Neural cell (in vitro differentiated cells): ENCODE results near the gene CDH4. TPM values are rescaled to one million over a fixed set of nuclear protein-coding genes. Genes with fewer than 3 reads are reported as not detected.

Experiments used
- H2AFZ ChIP-seq: fragments of 200-600, 300-800 bp; sonication (generic), shearing (Covaris generic); 2 replicates; pipeline ENCODE4 v1.6.0; 2014; ENCODE audit warnings: low read depth, mild to moderate bottlenecking, antibody characterized with exemption, low read length, moderate library complexity
- H3F3A ChIP-seq: fragments of 200-600 bp; shearing (Covaris generic); 2 replicates; pipeline ENCODE4 v1.6.1; 2016; ENCODE audit warnings: mild to moderate bottlenecking, moderate library complexity, mixed read lengths, antibody characterized with exemption, low read length; ENCODE audit not compliant: insufficient read depth, poor library complexity, severe bottlenecking
- H3K27ac ChIP-seq: fragments of 200-600, 300-800 bp; sonication (generic), shearing (Covaris generic); 2 replicates; pipeline ENCODE4 v1.5.1; 2014; ENCODE audit warnings: mild to moderate bottlenecking, low read length, moderate library complexity
- H3K27me3 ChIP-seq: fragments of 300-800, 200-600 bp; sonication (generic), shearing (Covaris generic); 2 replicates; pipeline ENCODE4 v1.6.0; 2014; ENCODE audit warnings: mild to moderate bottlenecking, low read depth, low read length, moderate library complexity; ENCODE audit not compliant: insufficient read depth
- H3K36me3 ChIP-seq: fragments of 300-800, 200-600 bp; sonication (generic), shearing (Covaris generic); 2 replicates; pipeline ENCODE4 v1.5.1; 2014; ENCODE audit warnings: mild to moderate bottlenecking, antibody characterized with exemption, low read length, moderate library complexity; ENCODE audit not compliant: insufficient read depth
- H3K4me2 ChIP-seq: fragments of 300-800, 200-600 bp; sonication (generic), shearing (Covaris generic); 2 replicates; pipeline ENCODE4 v1.6.0; 2014; ENCODE audit warnings: mild to moderate bottlenecking, low read length
- H3K4me3 ChIP-seq: fragments of 300-800, 200-600 bp; sonication (generic), shearing (Covaris generic); 2 replicates; pipeline ENCODE4 v1.5.1; 2014; ENCODE audit warnings: mild to moderate bottlenecking, low read length, moderate library complexity
- H3K79me2 ChIP-seq: fragments of 200-600 bp; shearing (Covaris generic); replicated peaks from 2 replicates; pipeline ENCODE4 v1.6.0; 2014; ENCODE audit warnings: mild to moderate bottlenecking, low read length, moderate library complexity; ENCODE audit not compliant: insufficient read depth
- H3K9ac ChIP-seq: fragments of 300-800, 200-600 bp; sonication (generic), shearing (Covaris generic); 2 replicates; pipeline ENCODE4 v1.6.1; 2016; ENCODE audit warnings: mild to moderate bottlenecking, low read length, mixed read lengths
- H3K9me2 ChIP-seq: fragments of 200-600 bp; shearing (Covaris generic); 2 replicates; pipeline ENCODE4 v1.6.1; 2016; ENCODE audit warnings: mild to moderate bottlenecking, low read length, mixed read lengths; ENCODE audit not compliant: insufficient read depth
- H3K9me3 ChIP-seq: fragments of 200-600, 300-800 bp; sonication (generic), shearing (Covaris generic); 2 replicates; pipeline ENCODE4 v1.6.1; 2016; ENCODE audit warnings: mild to moderate bottlenecking, mixed run types, low read length, moderate library complexity, mixed read lengths
- H4K20me1 ChIP-seq: fragments of 200-600 bp; shearing (Covaris generic); 2 replicates; pipeline ENCODE4 v1.6.1; 2016; ENCODE audit warnings: mild to moderate bottlenecking, mixed run types; ENCODE audit not compliant: insufficient read depth
- CTCF ChIP-seq: fragments of 450-650 bp; IDR thresholded peaks from 2 replicates; pipeline ENCODE4 v1.5.1; 2014; ENCODE audit warnings: antibody characterized with exemption, mild to moderate bottlenecking, moderate library complexity; ENCODE audit not compliant: poor library complexity, severe bottlenecking
- EP300 ChIP-seq: fragments of 450-650 bp; conservative IDR thresholded peaks from 2 replicates; pipeline ENCODE4 v1.6.1; 2014; ENCODE audit warnings: antibody characterized with exemption, mild to moderate bottlenecking, moderate library complexity; ENCODE audit not compliant: poor library complexity, severe bottlenecking
- EZH2 ChIP-seq: fragments of 200-600, 300-800 bp; shearing (Covaris generic), sonication (generic); IDR thresholded peaks from 2 replicates; pipeline ENCODE4 v1.6.1; 2014; ENCODE audit warnings: antibody characterized with exemption, low read length, borderline replicate concordance, mild to moderate bottlenecking; ENCODE audit not compliant: insufficient read depth, poor library complexity, severe bottlenecking
- MXI1 ChIP-seq: fragments of 450-650 bp; conservative IDR thresholded peaks from 2 replicates; pipeline ENCODE4 v1.6.1; 2014; ENCODE audit warnings: antibody characterized with exemption, mild to moderate bottlenecking; ENCODE audit not compliant: poor library complexity, severe bottlenecking
- POLR2AphosphoS5 ChIP-seq: IDR thresholded peaks from 2 replicates; pipeline ENCODE4 v1.6.1; 2012
- RAD21 ChIP-seq: fragments of 450-650 bp; conservative IDR thresholded peaks from 2 replicates; pipeline ENCODE4 v1.6.1; 2014; ENCODE audit warnings: antibody characterized with exemption, mild to moderate bottlenecking, moderate library complexity
- REST ChIP-seq: IDR thresholded peaks from 2 replicates; pipeline ENCODE4 v1.6.1; 2012; ENCODE audit warnings: borderline replicate concordance
- SMC3 ChIP-seq: fragments of 450-650 bp; conservative IDR thresholded peaks from 2 replicates; pipeline ENCODE4 v1.6.1; 2014; ENCODE audit warnings: antibody characterized with exemption, mild to moderate bottlenecking, moderate library complexity; ENCODE audit not compliant: poor library complexity
- TAF1 ChIP-seq: IDR thresholded peaks from 2 replicates; pipeline ENCODE4 v1.6.1; 2012; ENCODE audit warnings: low read depth
- polyA plus RNA-seq: library from polyadenylated mRNA; depleted of rRNA; stranded (reverse); fragments of >200 nt; gene quantifications from 2 replicates; pipeline ENCODE4 v1.2.3, GENCODE V29; 2014

The CDH4 gene
- polyA plus RNA-seq, 1 donor from 2014 or later: 24.6 TPM

- Histone ChIP-seq H3K9me3 (no peaks in the 10 kb centered on the region), H3K36me3 (no peaks in the 10 kb centered on the region), H4K20me1 (no peaks in the 10 kb centered on the region), H3K4me2 (no peak overlapping the region), H3F3A (no peaks in the 10 kb centered on the region), H3K9me2 (no peaks in the 10 kb centered on the region), H3K4me3 (no peak overlapping the region), H3K27ac (no peak overlapping the region), H2AFZ (no peak overlapping the region), H3K27me3 (no peaks in the 10 kb centered on the region), H3K9ac (no peak overlapping the region), H3K79me2 (no peaks in the 10 kb centered on the region)
- no peak for TF ChIP-seq EZH2
- TF ChIP-seq REST: no peak
- TF ChIP-seq POLR2AphosphoS5: no peak
- TF ChIP-seq TAF1: no peak
- TF ChIP-seq CTCF: no peak
- TF ChIP-seq EP300: no peak
- no peak for TF ChIP-seq SMC3
- TF ChIP-seq RAD21: no peak
- no peak for TF ChIP-seq MXI1
These were observed 730.3 kb downstream of the CDH4 start for GRCh38 chr20:61982191-61982950.

DNA sequence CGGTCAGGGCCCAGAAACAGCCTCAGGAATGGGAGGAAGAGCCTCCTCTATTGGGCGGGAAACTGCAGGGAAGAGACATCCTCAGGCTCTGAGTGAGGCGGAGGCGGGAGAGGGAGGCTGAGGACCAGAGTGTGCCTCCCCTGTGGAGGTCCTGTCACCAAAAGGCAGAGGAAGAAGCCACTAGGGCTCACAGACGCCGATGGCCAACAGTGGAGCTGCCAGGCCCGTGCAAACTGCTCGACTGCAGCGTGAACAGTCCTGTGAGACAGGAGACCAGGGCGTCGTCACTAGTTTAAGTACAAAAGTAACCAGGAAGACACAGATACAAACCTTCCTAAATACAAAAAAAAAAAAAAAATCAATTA is 730.9 kb downstream of the CDH4 start:
- Histone ChIP-seq H2AFZ (no peak overlapping the region), H4K20me1 (no peaks in the 10 kb centered on the region), H3K27ac (no peak overlapping the region), H3K36me3 (no peaks in the 10 kb centered on the region), H3F3A (no peaks in the 10 kb centered on the region), H3K9ac (no peak overlapping the region), H3K9me3 (no peaks in the 10 kb centered on the region), H3K4me3 (no peak overlapping the region), H3K4me2 (no peak overlapping the region), H3K79me2 (no peaks in the 10 kb centered on the region), H3K9me2 (no peaks in the 10 kb centered on the region), H3K27me3 (no peaks in the 10 kb centered on the region)
- no peak for TF ChIP-seq CTCF
- TF ChIP-seq REST: no peak
- no peak for TF ChIP-seq RAD21
- no peak for TF ChIP-seq POLR2AphosphoS5
- no peak for TF ChIP-seq EZH2
- no peak for TF ChIP-seq MXI1
- TF ChIP-seq TAF1: no peak
- TF ChIP-seq EP300: no peak
- TF ChIP-seq SMC3: no peak
